DMS153 treated with DMSO at 0.1 percent for 48 hours (cell line): ENCODE data around the gene CLK2.
A peak's percentile ranks its signal among the peaks of the same experiment; 100 is the strongest.
"Not testable (repeated sequence)": the region's sequence is repeated elsewhere in the genome, so short reads cannot be mapped to it uniquely, and the experiment has no call there.

ENCODE experiments used
- DNase-seq: peaks from one replicate; lab custom pipeline; 2025; ENCODE audit not compliant: unreplicated experiment; lab: John Stamatoyannopoulos, UW

CLK2 gene

GRCh38 chr1:155297384-155297783, 24.1 kb upstream of the CLK2 start:
- no peak for DNase-seq

- no peak for DNase-seq
Measured at GRCh38 chr1:155296661-155297060, 23.4 kb upstream of the CLK2 start.

GRCh38 chr1:155295942-155296267, 22.6 kb upstream of the CLK2 start:
- no peak for DNase-seq

GRCh38 chr1:155295183-155295941, 22.1 kb upstream of the CLK2 start:
- no peak for DNase-seq

GRCh38 chr1:155294520-155295182, 21.3 kb upstream of the CLK2 start:
- DNase-seq: no peak

- no peak for DNase-seq
Measured at GRCh38 chr1:155293086-155293749, 19.9 kb upstream of the CLK2 start.

- not testable (repeated sequence) for DNase-seq
Measured at GRCh38 chr1:155291006-155291405, 17.7 kb upstream of the CLK2 start.

- no peak for DNase-seq
Measured at GRCh38 chr1:155287987-155288543, 14.8 kb upstream of the CLK2 start.

- DNase-seq: no peak
Measured at GRCh38 chr1:155286544-155286943, 13.2 kb upstream of the CLK2 start.

- no peak for DNase-seq
Measured at GRCh38 chr1:155285631-155286044, 12.3 kb upstream of the CLK2 start.

GRCh38 chr1:155285063-155285462, 11.8 kb upstream of the CLK2 start:
- no peak for DNase-seq

GRCh38 chr1:155284476-155284875, 11.2 kb upstream of the CLK2 start:
- DNase-seq: no peak

- DNase-seq: no peak
Measured at GRCh38 chr1:155282488-155283091, 9.3 kb upstream of the CLK2 start.

- no peak for DNase-seq
Measured at GRCh38 chr1:155279268-155279667, 6.0 kb upstream of the CLK2 start.

- DNase-seq: no peak
Measured at GRCh38 chr1:155278689-155279160, 5.4 kb upstream of the CLK2 start.

- peak; percentile 79 for DNase-seq
Measured at GRCh38 chr1:155277902-155278688, 4.8 kb upstream of the CLK2 start.

GRCh38 chr1:155277070-155277901, 4.0 kb upstream of the CLK2 start, which contains the start of gene HCN3:
Gene HCN3, plus strand, starts transcription at chr1:155277463. Its CDS starts 128 bp downstream, at chr1:155277591.
- DNase-seq: peak; percentile 99

- DNase-seq: peak; percentile 67
Measured at GRCh38 chr1:155272466-155273342, 600 bp downstream of the CLK2 start.

GRCh38 chr1:155269381-155269780, 3.9 kb downstream of the CLK2 start:
- DNase-seq: no peak
